ENCODE data around the gene TRAT1.

GRCh38 chr3:108887777-108888176 is 65.2 kb downstream of the TRAT1 start:
- TF ChIP-seq CTCF (IDR thresholded peaks at IDR 0.05): no peak
- no peak for TF ChIP-seq POLR2A (IDR thresholded peaks at IDR 0.05)

Data from right lobe of liver (tissue), 4 donors.